Stimulated activated CD4-positive, alpha-beta T cell treated with anti-CD3 and anti-CD28 coated beads, Interleukin-2, amount 100 ng/mL, for 24 hours (primary cell): ENCODE data around the gene CEP85L.

Experiments used
- DNase-seq, 2 donors: peaks; one replicate each; pipeline ENCODE4 v3.0.0-alpha.2; 2020

Gene CEP85L

GRCh38 chr6:118618676-118619377 lies 32.6 kb downstream of the CEP85L start:
- DNase-seq = peak; percentile 76 to 78

- DNase-seq = no peak
Measured at GRCh38 chr6:118617417-118617816, 34.0 kb downstream of the CEP85L start.

DNA sequence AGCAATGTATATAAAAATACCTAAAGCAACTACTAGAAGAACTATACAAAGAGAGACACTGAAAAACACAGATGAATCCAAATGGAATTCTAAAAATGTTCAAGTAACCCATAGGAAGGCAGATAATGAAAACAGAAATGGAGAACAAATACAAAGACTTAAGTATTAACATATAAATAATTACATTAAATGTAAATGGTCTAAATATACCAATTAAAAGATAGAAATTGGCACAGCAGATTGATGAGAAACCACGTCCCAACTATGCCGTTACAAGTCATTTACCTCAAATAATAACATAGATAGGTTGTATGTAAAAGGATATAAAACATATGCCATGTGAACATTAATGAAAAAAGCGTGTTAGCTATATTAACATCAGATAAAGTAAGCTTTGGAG lies 40.1 kb downstream of the CEP85L start:
- no peak for DNase-seq

DNA sequence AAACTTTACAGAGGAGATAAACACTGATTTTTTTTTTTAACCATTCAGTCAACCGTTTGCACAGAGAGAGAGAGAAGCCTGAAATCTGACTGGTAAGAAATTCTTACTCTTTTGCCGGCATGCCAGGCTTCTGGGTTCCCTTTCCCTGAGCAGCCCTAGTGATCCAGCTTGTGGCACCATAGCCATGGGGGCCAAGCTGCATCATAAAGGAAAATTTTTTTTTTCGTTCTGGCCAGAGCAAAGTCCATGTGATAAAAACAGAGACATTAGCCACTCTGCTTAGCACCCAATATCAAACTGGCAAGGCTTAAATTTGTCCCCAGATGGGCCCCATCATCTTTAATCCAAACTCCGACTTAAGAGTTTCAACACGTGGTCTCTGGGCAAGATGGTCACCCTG lies 44.5 kb downstream of the CEP85L start:
- no peak for DNase-seq

DNA sequence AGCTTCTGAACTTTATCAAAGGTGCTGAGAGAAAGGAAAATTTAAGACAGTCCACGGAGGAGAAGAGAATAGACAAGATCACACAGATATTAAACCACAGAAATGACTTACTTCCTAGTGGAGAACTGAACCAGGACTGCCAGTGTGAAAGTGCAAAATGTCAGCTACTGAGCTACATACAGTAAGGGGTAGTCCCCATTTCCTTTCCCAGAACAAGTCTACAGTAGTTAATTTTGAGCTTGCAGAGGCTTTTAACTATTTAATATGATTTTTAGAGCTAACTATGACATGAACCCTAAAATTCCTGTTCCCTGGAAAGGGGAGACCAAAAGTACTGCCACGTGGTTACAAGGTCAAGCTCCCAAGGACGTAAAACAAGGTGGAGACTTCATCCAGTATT lies 45.1 kb downstream of the CEP85L start:
- no peak for DNase-seq

DNA sequence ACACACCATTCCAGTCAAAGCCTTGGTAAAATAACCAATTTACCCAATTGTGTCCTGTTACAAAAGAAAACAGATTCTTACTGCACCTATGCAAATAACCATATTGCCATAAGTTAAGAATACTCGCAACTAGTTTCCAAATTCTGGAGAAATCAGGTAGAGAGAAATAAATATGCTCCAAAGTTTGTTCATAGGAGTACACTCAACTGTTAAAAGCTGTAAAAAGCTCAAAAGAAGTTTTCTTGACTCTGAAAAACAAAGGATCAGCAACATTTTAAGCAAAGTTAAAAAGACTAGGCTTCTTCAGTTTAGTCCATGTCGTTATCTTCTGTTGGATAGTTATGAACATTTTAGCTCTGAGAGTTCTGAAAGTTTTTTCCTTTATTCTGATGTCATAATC lies 48.0 kb downstream of the CEP85L start:
- DNase-seq = no peak

- no peak for DNase-seq
Measured at GRCh38 chr6:118602300-118602699, 49.1 kb downstream of the CEP85L start.

GRCh38 chr6:118598324-118598723 lies 53.1 kb downstream of the CEP85L start:
- DNase-seq = no peak

- no peak for DNase-seq
Measured at GRCh38 chr6:118597636-118598035, 53.8 kb downstream of the CEP85L start.

DNA sequence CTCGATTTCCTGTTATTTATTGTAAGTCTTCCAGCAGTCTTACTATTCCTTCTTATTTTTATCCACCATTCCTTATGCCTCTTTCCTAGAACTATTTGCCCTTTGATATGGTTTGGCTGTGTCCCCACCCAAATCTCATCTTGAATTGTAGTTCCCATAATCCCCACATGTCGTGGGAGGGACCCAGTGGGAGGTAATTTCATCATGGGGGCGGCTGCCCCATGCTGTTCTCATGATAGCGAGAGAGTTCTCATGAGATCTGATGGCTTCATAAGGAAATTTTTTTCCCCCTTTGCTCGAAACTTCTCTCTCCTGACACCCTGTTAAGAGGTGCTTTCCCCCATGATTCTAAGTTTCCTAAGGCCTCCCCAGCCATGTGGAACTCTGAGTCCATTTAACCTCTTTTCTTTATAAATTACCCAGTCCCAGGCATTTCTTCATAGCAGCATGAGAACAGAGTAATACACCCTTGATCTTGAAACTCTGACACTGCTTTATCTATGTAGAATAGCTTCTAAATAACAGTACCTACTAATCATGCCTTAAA lies 54.5 kb downstream of the CEP85L start:
- no peak for DNase-seq

DNA sequence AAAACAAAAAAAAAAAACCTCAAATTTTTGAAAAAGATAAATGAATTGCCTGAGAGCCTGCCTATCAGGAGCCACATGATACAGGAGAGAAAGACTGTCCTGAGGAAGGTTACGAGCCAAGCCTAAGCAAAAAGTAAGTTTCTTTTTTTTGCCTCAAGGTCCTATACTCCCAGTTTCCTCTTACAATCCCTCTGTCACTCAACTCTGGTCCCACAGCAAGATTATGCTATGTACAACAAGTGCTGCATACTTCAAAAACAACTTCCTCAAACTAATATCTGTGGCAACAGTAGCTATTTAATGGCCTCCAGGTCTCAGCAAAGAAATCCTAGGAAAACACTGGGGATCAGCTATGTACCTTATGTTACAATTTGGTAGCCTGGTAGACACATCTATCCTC lies 56.5 kb downstream of the CEP85L start:
- no peak for DNase-seq

DNA sequence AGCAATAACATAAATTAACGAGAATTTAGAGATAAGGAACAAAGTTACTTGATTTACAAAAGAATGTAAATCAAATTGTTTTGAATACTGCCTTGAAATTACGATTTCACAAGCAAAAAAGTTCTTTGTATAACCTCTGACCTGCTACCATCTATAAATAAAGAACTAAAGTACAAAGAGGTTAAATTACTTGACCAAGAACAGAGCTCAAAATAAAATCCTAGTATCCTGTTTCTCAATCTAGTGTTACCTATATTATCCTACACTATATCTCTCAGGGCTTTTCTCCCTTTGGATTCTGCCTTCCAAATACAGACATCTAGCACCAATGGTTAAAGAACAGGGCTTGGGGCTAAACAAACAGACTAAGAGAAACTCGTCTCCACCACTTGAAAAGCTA lies 59.5 kb downstream of the CEP85L start:
- DNase-seq = no peak

GRCh38 chr6:118589649-118590365 lies 61.6 kb downstream of the CEP85L start:
- no peak for DNase-seq

GRCh38 chr6:118589186-118589585 lies 62.2 kb downstream of the CEP85L start:
- no peak for DNase-seq

- DNase-seq = no peak
Measured at GRCh38 chr6:118588626-118589025, 62.8 kb downstream of the CEP85L start.

DNA sequence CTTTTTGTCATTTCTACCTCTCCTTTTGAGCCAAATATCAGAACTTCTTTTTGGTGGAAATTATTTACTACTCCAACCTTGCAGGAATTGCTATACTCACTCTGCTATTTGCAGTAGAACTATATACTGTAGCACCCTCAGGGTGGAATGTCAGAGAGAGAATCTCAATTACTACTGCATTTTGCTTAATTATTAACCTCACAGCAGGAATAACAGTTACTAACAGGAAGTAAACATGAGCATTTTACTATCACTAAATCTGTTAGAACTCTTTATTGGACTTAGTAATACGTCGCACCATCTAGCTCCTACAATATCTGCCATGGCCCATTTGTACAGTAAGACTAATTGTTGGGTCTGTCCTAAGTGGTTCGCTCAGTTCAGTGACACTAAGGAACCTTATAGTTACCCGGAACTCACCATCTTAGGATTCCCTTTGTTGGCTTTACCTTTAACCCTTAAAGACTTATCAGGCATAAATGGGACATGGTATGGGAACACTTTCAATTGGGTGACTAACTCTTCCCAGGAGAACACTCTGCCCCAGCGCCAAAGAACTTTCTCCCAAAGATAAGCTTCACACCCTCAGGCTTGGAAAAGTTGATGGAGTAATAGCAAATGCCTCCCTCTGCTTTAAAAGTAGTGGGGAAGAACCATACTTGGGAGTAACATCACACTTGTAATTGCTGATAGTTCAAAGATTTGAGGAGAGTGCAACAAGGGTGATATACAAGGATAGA lies 64.5 kb downstream of the CEP85L start:
- no peak for DNase-seq

DNA sequence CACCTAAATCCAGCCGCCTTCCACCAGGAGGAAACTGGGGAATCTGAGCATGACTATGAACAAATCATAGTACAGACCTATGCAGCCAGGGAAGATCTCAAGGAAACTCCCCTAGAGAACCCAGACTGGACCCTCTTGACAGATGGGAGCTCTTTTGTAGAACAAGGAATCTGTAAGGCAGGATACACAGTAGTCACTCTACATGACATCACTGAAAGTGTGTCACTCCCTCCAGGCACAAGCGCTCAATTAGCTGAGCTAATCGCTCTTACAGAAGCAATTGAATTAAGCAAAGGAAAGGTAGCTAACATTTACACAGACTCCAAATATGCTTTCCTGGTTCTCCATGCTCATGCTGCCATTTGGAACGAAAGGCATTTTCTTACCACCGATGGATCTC lies 66.5 kb downstream of the CEP85L start:
- no peak for DNase-seq

DNA sequence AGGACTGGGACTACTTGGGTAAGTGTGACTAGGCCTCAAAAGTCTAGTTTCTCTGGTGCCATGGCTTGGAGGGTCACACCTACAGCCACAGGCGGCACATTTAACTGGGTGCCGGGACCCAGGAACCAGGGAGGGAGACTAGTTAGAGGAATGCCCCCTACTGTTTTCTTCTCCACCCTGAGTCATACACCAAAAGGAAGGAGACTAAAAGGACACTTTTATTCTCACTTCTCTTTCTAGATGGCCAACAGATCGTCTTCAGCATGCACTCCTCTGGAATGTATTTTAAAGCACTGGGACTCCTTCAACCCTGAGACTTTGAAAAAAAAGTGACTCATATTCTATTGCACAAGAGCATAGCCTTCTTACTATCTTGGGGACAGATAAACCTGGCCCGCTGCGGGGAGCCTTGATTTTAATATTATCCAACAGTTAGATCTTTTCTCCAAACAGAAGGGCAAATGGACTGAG lies 69.9 kb downstream of the CEP85L start:
- no peak for DNase-seq

GRCh38 chr6:118580585-118581419 lies 70.6 kb downstream of the CEP85L start:
- DNase-seq = no peak

- DNase-seq = no peak
Measured at GRCh38 chr6:118579786-118580185, 71.6 kb downstream of the CEP85L start.

- DNase-seq = no peak
Measured at GRCh38 chr6:118578617-118579016, 72.8 kb downstream of the CEP85L start.

DNA sequence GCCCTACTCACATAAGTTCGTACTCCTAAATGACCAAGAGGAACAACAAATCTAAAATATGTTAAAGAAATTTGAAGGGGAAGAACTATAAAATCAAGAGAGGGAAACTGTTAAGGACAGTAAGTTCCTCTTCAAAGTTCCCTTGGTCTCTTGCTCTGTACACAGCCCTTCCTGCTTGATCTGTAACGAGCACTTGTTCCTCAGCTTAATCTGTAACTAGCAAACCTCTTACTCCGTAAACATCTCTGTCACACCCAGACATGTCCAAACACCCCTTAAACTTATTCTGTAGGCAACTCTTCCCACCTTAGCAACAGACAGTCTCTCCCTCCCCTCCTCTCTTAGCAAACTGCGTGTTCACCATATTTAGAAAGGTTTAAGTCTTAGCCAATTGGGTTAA lies 73.4 kb downstream of the CEP85L start:
- DNase-seq = no peak
